ENCODE measurements around the gene SLC39A11.

GRCh38 chr17:72614476-72614870 is 478.0 kb downstream of the SLC39A11 start:
- no peak for TF ChIP-seq CTCF (IDR thresholded peaks at IDR 0.05)
- TF ChIP-seq POLR2A (IDR thresholded peaks at IDR 0.05), result no peak

Data from thyroid gland (tissue), 4 donors.